NCI-H748 (cell line): ENCODE results near the gene MEIOB.
A peak's percentile ranks its signal among the peaks of the same experiment; 100 is the strongest.

Experiments
- DNase-seq: peaks from one replicate; lab custom pipeline; 2025; ENCODE audit not compliant: unreplicated experiment; lab: John Stamatoyannopoulos, UW

The MEIOB gene

DNA sequence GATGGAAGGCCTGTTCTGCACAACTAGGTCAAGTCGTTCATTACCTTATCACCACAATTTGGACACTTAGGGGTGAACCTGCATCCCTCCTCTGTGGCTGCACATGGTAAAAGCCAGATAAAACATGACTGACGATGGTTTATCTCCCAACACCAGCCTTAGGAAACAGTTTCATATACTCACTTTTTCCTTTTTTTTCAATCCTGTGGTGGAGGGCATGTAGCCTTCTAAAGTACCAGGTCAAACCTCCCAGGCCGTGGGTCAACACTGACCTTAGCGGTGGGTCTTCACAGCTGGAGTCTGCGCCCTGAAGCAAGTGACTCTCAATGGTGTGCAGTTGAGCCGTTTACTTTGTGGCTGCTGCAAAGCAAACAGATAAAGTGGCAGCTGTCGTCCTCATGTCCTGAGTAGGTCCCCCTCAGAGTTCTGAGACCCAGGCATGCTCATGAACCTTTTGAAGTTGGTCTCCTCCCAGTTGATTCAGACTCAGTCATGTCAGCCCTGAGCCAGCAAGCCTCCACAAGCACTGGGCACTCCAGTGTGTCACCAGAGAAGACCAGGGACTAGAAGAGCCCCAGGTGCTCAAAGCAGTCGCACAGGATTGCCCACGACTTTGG lies 39.0 kb downstream of the MEIOB start:
- DNase-seq = no peak

DNA sequence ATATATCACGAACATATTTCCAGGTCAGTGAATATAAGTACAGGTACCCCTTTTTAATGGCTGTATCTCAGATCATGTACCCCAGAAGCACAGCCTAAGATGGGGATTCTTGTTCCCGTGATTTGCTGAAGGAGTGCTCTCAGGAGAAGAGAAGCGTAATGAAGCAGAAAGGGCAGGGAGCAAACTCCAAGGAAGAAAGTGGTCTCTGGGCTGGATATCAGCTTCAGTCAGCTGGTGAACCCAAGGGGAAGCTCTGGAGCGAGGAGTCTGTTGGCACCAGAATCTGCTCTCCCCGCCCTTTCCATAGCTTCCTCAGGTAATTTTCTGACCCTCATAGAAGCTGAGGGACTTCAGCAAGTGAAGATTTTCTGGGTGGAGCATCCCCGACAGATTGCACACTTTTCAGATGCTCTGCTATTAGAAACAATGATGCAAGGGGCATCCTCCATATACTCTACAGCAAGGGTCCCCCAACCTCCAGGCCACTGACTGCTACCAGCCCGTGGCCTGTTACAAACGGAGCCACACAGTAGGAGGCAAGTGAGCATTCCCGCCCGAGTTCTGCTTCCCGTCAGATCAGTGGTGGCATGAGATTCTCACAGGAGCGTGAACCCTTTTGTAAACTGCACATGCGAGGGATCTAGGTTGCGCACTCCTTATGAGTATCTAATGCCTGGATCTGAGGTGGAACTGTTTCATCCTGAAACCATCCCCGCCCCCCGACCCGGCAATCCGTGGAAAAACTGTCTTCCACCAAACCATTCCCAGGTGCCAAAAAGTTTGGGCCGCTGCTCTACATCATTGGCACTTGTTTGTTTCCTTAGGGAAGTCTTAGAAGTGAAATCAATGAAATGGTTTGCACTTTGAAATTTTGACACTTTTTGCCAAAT lies 40.5 kb downstream of the MEIOB start:
- no peak for DNase-seq

GRCh38 chr16:1830213-1830612 lies 41.8 kb downstream of the MEIOB start:
- DNase-seq = no peak

- no peak for DNase-seq
Measured at GRCh38 chr16:1828645-1829410, 43.1 kb downstream of the MEIOB start.

DNA sequence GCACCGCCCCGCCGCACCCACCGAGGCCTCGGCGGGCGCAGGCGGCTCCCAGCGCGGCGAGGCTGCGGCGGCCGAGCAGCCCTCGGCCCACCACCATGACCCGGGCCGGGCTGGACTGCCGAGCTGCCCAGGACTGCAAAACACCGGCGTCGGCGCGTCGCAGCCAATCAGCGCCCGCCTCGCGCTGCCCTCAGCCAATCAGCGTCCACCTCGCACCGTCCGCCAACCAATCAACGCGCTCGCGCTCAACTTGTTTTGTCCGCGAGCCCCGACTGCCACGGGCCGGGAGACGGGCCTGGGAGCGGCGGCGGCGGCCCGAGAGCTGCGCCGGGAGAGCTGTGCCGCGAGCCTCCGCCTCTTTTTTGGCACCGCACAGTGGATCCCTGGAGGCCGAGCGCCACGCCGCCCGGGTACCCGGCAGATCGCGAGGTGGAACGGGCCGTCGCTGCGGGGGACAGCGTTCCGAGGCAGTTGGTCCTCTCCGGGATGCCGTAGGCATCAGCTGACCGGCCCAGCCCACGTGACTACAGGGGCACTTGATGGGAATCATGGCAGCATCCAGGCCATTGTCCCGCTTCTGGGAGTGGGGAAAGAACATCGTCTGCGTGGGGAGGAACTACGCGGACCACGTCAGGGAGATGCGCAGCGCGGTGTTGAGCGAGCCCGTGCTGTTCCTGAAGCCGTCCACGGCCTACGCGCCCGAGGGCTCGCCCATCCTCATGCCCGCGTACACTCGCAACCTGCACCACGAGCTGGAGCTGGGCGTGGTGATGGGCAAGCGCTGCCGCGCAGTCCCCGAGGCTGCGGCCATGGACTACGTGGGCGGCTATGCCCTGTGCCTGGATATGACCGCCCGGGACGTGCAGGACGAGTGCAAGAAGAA lies 45.0 kb downstream of the MEIOB start, which contains the start of the genes FAHD1 and HAGH:
Gene FAHD1 (plus strand): TSS at position 516 of the 883 bp plus-strand sequence. CDS start 33 bp downstream, at position 549.
Gene HAGH (minus strand): TSS at position 135 of the 883 bp plus-strand sequence. CDS start 38 bp downstream, at position 97.
- DNase-seq = peak; percentile 90

DNA sequence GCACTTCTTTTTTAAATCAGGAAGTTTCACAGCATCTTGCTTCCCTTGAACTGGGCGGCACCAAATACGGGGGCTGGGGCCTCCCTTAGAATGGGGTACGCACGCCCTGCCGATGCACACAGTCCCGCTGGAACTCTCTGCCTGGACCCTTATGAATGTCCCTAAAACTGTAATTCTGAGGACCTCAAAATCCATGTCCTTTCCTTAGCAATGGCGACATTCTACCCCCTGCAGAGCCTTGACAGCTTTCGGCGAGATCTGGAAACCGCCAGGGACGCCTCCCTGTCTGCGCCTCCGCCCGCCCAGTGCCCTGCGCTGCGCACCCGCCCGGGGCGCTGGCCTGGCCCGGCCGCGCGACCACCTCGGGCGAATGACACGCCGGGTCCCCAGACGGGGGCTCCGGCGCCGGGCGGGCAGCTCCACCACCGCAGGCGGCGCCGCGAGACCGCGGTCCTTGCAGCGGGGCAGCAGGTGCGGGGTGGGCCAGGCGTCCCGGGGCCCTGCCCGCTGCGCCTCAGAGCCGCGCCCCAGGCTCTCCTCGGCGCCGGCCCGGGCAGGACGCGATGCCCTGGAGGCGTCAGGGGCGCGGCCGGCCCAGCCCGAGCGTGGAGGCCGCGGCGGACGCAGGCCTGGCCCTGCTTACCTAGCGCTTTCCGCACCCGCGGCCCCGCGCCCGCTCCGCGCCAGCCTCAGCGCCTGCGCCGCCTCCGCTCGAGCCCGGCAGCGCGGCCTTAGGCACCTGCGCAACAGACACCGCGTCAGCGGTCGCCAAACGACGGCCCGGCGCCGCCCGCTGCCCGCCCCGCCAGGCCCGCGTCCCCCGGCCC lies 45.9 kb downstream of the MEIOB start:
- peak; percentile 71 for DNase-seq

GRCh38 chr16:1825381-1825863 lies 46.5 kb downstream of the MEIOB start:
- DNase-seq = no peak

DNA sequence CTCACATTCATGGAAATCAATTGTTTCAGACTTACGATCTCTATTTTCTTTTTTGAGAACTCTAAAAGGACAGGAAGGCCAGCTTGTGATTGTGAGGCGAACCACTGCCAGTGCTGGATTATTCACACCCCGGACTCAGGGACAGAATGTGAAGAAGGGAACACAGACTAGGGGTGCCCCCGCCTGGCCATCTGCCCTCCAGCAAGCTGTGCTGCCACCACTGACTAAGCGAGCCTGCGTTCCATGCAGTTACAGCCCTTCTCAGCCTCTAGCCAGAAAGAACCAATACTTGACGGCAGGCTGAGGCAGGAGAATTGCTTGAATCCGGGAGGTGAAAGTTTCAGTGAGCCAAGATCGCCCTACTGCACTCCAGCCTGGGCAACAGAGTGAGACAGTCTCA lies 48.1 kb downstream of the MEIOB start:
- DNase-seq = no peak

- DNase-seq = no peak
Measured at GRCh38 chr16:1822801-1823200, 49.2 kb downstream of the MEIOB start.

- no peak for DNase-seq
Measured at GRCh38 chr16:1821861-1822611, 49.9 kb downstream of the MEIOB start.

- DNase-seq = no peak
Measured at GRCh38 chr16:1820946-1821290, 51.0 kb downstream of the MEIOB start.

DNA sequence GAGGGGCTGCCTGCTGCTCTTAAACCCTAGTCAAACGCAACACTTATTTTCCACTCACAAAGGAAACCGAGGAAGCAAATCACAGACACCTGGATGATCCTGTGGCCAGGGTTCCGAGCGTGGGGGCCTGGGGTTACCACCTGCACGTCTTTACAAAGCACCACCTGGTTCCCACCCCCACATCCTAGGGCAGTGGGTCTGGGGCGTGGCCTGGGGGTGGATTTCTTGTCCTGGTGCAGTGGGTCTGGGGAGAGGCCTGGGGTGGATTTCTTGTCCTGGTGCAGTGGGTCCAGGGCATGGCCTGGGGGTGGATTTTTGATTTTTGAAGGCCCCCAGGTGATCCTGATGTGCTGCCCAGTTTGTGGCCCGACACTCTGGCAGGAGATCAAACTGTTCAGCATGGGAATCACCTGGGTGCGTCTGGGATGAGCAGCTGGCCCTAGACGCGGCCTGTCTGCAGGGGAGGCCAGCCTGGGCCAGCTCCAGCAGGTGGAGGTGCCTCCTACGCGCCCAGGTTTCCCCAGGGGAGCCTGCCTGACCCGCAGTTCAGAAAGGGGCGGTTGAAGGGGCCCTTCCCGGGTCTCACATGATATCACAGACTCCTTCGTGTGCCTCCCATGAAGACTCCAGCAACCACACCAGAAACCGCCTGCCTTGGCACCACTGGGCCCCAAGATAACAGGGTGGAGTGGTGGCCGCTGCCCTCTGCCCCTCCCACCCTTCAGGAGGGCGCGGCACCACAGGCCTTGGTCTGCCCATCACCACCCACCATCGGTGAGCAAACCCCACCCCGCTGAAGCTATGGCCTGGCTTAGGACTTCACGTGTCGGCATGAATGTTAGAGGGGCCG lies 51.6 kb downstream of the MEIOB start:
- DNase-seq = no peak

GRCh38 chr16:1819611-1820010 lies 52.4 kb downstream of the MEIOB start:
- no peak for DNase-seq

DNA sequence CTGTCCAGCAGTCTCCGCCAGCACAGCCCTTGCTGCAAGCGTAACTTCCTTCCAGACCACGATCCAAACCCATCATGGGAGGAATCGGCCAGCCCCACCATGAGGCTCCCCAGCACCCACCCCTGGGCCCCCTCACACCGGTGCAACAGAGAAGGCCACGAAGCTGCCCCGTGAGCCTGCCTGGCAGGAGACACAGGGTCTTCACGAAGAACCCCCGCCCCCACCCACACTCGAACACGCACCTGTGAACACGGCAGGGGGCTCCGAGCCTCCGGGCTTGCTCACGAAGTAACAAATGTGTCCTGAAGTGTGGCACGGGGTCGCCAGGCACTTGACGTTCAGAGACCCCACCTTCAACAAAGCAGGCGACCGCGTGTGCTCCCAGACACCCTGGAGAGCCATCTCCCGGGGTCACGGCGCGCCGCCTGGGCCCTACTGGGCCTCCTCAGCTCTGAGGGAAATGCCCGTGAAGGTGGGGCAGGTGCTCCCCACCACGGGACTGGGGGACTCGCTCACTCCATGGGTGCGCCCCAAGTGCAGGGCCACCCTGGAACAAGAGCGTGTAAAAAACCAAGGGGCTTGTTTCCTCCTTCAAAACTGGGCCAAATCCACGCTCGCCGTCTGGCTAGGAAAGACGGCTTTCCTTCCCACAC lies 53.0 kb downstream of the MEIOB start:
- no peak for DNase-seq

GRCh38 chr16:1818204-1818872 lies 53.6 kb downstream of the MEIOB start:
- DNase-seq = no peak

DNA sequence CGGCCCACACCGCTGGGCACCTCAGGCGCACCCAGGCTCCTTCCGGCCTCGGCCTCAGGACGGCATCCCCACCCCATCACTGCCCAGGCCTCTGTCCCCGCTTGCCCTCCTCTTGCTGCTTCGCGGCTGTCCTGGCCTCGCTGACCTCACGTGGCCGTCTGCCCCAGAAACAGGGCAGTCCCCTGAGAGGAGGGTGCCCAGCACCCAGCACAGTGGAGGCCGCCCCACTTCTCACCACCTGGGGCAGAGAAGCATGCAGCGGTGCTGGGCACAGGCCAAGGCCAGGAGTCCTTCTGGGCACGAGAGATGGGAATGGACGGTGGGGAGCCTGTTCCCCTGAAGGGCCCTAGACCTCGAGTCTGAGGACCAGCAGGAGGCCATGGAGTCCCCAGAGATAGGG lies 54.2 kb downstream of the MEIOB start:
- DNase-seq = no peak

DNA sequence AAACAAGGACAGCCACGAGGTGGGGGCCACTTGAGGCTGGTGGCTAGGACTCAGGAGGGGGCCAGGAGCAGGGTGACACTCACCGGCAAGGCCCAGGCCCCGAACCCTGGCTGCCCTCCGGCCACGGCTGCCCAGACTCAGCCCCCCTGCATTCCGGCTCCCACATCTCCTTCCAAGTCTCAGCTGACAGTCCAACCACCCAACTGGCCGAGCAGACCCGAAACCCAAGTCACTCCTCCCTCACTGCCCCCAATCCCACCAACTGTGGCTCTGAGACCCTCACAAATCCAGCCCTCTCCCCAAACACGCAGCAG lies 54.7 kb downstream of the MEIOB start:
- no peak for DNase-seq
